IMR-90 (cell line): ENCODE measurements around the gene GALNT13. TPM values are rescaled to one million over a fixed set of nuclear protein-coding genes. Genes with fewer than 3 reads are reported as not detected.

Experiments used
- ATAC-seq: fragments of 200-7000 bp; cut with Tn5 transposase; 2 replicates; pipeline ENCODE4 v1.9.1; 2020; ENCODE audit warnings: low read depth, mild to moderate bottlenecking, moderate library complexity
- BruUV-seq: library from RNA; stranded (reverse); fragments of 400-500 nt; replicated peaks from 2 replicates; lab custom pipeline; 2021; lab: Mats Ljungman, UMichigan
- CTCF ChIA-PET: fragments of 300-600 bp; formaldehyde crosslinking; extraction: SDS; loops from one replicate; lab custom pipeline; 2021; ENCODE audit warnings: antibody characterized with exemption; lab: Yijun Ruan, JAX
- POLR2A ChIA-PET: fragments of 300-600 bp; sonication (Branson Sonifier 250); formaldehyde crosslinking; loops from one replicate; lab custom pipeline; 2022; ENCODE audit warnings: antibody characterized with exemption; ENCODE audit not compliant: unreplicated experiment; lab: Charles Lee
- DNase-seq: peaks from one replicate; pipeline ENCODE4 v3.0.0; 2013
- H2AFZ ChIP-seq: replicated peaks from 2 replicates; pipeline ENCODE3; 2013; ENCODE audit warnings: low read length, mild to moderate bottlenecking; ENCODE audit not compliant: poor library complexity
- H2AK5ac ChIP-seq: 2 replicates; pipeline ENCODE4 v1.6.1; 2013; ENCODE audit warnings: low read depth, low read length, inconsistent platforms
- H2AK9ac ChIP-seq: replicated peaks from 2 replicates; pipeline ENCODE3; 2013; ENCODE audit warnings: mild to moderate bottlenecking, low read depth, low read length, moderate library complexity; ENCODE audit not compliant: poor library complexity
- H2BK120ac ChIP-seq: 2 replicates; pipeline ENCODE4 v1.6.1; 2013; ENCODE audit warnings: low read depth, low read length, inconsistent platforms
- H2BK15ac ChIP-seq: 3 replicates; pipeline ENCODE4 v1.6.1; 2013; ENCODE audit warnings: low read depth, low read length, inconsistent platforms
- H2BK20ac ChIP-seq: 2 replicates; pipeline ENCODE4 v1.6.1; 2013; ENCODE audit warnings: low read depth, mild to moderate bottlenecking, inconsistent platforms, low read length, moderate library complexity
- H2BK5ac ChIP-seq: 2 replicates; pipeline ENCODE4 v1.6.1; 2013; ENCODE audit warnings: mild to moderate bottlenecking, low read depth, low read length, inconsistent platforms; ENCODE audit not compliant: poor library complexity, severe bottlenecking
- H3K14ac ChIP-seq: replicated peaks from 2 replicates; pipeline ENCODE4 v1.6.1; 2013; ENCODE audit warnings: low read depth, low read length, inconsistent platforms
- H3K18ac ChIP-seq: 2 replicates; pipeline ENCODE4 v1.6.1; 2013; ENCODE audit warnings: low read depth, low read length, control low read depth
- H3K23ac ChIP-seq: 2 replicates; pipeline ENCODE4 v1.6.1; 2013; ENCODE audit warnings: low read depth, low read length, inconsistent platforms
- H3K27ac ChIP-seq: 2 replicates; pipeline ENCODE4 v1.5.1; 2013; ENCODE audit warnings: mild to moderate bottlenecking, control low read depth, low read length; ENCODE audit not compliant: insufficient read depth
- H3K27me3 ChIP-seq: 2 replicates; pipeline ENCODE4 v1.6.1; 2013; ENCODE audit warnings: low read length; ENCODE audit not compliant: control insufficient read depth, insufficient read depth
- H3K36me3 ChIP-seq: 2 replicates; pipeline ENCODE4 v1.6.1; 2013; ENCODE audit warnings: low read length, mixed read lengths; ENCODE audit not compliant: control insufficient read depth, insufficient read depth
- H3K4ac ChIP-seq: 2 replicates; pipeline ENCODE4 v1.6.1; 2013; ENCODE audit warnings: low read depth, low read length, inconsistent platforms
- H3K4me1 ChIP-seq: 2 replicates; pipeline ENCODE4 v1.6.1; 2013; ENCODE audit warnings: low read length, mixed read lengths; ENCODE audit not compliant: control insufficient read depth, insufficient read depth
- H3K4me2 ChIP-seq: 2 replicates; pipeline ENCODE4 v1.6.1; 2013; ENCODE audit warnings: low read depth, mild to moderate bottlenecking, control low read depth, low read length, moderate library complexity
- H3K4me3 ChIP-seq: 2 replicates; pipeline ENCODE4 v1.5.1; 2013; ENCODE audit warnings: low read depth, mild to moderate bottlenecking, control low read depth, low read length, moderate library complexity; ENCODE audit not compliant: insufficient read depth
- H3K56ac ChIP-seq: 2 replicates; pipeline ENCODE4 v1.6.1; 2013; ENCODE audit warnings: low read length, inconsistent platforms; ENCODE audit not compliant: insufficient read depth; ENCODE audit errors: extremely low read depth
- H3K79me1 ChIP-seq, 2 experiments: 2 replicates each; pipeline ENCODE4 v1.6.1; 2013; ENCODE audit warnings: low read length in 2 of 2, inconsistent platforms in 1 of 2, low read depth in 1 of 2
- H3K9ac ChIP-seq: 2 replicates; pipeline ENCODE4 v1.6.1; 2013; ENCODE audit warnings: low read depth, low read length, control low read depth
- H3K9me1 ChIP-seq: 2 replicates; pipeline ENCODE4 v1.6.1; 2013; ENCODE audit warnings: low read length, inconsistent platforms; ENCODE audit not compliant: insufficient read depth
- H3K9me3 ChIP-seq: 2 replicates; pipeline ENCODE4 v1.6.1; 2013; ENCODE audit warnings: low read length; ENCODE audit not compliant: control insufficient read depth, insufficient read depth
- H4K20me1 ChIP-seq: 2 replicates; pipeline ENCODE4 v1.6.1; 2013; ENCODE audit warnings: low read length, inconsistent platforms; ENCODE audit not compliant: insufficient read depth
- H4K5ac ChIP-seq: 2 replicates; pipeline ENCODE4 v1.6.1; 2013; ENCODE audit warnings: mild to moderate bottlenecking, low read depth, low read length, control low read depth
- H4K8ac ChIP-seq, 2 experiments: 2 replicates each; pipeline ENCODE4 v1.6.1; 2013; ENCODE audit warnings: low read depth in 2 of 2, low read length in 2 of 2, control low read depth in 1 of 2, inconsistent platforms in 1 of 2
- H4K91ac ChIP-seq: 2 replicates; pipeline ENCODE4 v1.6.1; 2013; ENCODE audit warnings: low read depth, low read length, inconsistent platforms; ENCODE audit not compliant: insufficient read depth
- CEBPB ChIP-seq: IDR thresholded peaks from 2 replicates; pipeline ENCODE4 v1.6.1; 2012; ENCODE audit warnings: low read depth, low read length, improper control_type of control experiment
- FOS ChIP-seq: fragments of 150-350 bp; IDR thresholded peaks from 2 replicates; pipeline ENCODE4 v1.6.1; 2016; ENCODE audit warnings: low read depth, low read length
- MAFK ChIP-seq: IDR thresholded peaks from 2 replicates; pipeline ENCODE4 v1.6.1; 2012; ENCODE audit warnings: low read depth, low read length, improper control_type of control experiment
- dilution Hi-C: fragments of 300-500 bp; cut with HindIII; formaldehyde crosslinking; loops from one replicate; pipeline ENCODE4 v1.14.3; 2018; ENCODE audit warnings: low sequenced_read_pairs; ENCODE audit not compliant: unreplicated experiment
- in situ Hi-C: fragments of 300-500 bp; cut with MboI; formaldehyde crosslinking; loops from 3 replicates; pipeline ENCODE4 v1.14.3; 2019; ENCODE audit warnings: low sequenced_read_pairs, inconsistent platforms, mixed read lengths
- intact Hi-C: fragments of 100-400 bp; cut with micrococcal nuclease; formaldehyde crosslinking; loops from 2 replicates; pipeline ENCODE4 v1.10.0; 2022
- polyA plus RNA-seq, 3 experiments: library from polyadenylated mRNA; depleted of rRNA; stranded (reverse); fragments of >200 nt; gene quantifications; 2 replicates each; pipeline ENCODE4 v1.2.3, GENCODE V29; 2012; ENCODE audit warnings: low replicate concordance in 1 of 3
- total RNA-seq: library from RNA; depleted of rRNA; stranded (reverse); fragments of >200 nt; gene quantifications from 2 replicates; pipeline ENCODE4 v1.2.3, GENCODE V29; 2012
- TF ChIP-seq, protein P1 (sequence below): fragments of 150-350 bp; IDR thresholded peaks from 2 replicates; pipeline ENCODE4 v1.6.1; 2016; ENCODE audit warnings: low read depth, mild to moderate bottlenecking, low read length, moderate library complexity, borderline replicate concordance

Gene GALNT13
- total and polyA plus RNA-seq, 2 of the 4 experiments (the other 2 are of a cell fraction), result 0.03 TPM; not detected in 1

DNA sequence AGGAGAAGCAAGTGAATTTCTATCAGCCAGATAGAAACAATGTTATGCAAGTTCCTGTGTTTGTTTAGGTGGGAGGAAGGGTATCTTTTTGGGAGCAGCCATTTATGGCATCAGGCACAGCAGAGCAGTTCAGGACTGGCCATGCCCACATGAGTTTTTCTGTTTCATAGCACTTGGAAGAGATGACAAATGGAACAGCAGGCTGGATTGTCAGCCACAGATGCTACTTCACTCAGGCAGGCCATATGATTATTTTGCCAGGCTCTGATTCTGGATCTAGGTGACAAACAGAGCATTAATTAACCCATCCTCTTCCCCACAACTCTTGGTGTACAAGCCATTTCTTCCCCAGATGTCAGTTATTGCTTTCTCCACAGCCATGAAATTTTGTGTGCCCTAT, 63.8 kb downstream of the GALNT13 start:
- ATAC-seq (peak; percentile 60), DNase-seq (no peak)
- ChIA-PET POLR2A (no interaction called here), CTCF (no interaction called here)
- Histone ChIP-seq H4K5ac (no peak overlapping the region), H2AK5ac (no peak overlapping the region), H3K56ac (no peak overlapping the region), H3K9ac (no peak overlapping the region), H3K14ac (no peak overlapping the region), H2AK9ac (no peak overlapping the region), H3K4me3 (no peak overlapping the region), H2BK5ac (no peak overlapping the region), H4K91ac (no peak overlapping the region), H3K9me1 (no peaks in the 10 kb centered on the region), H3K36me3 (no peaks in the 10 kb centered on the region), H3K4me1 (no peaks in the 10 kb centered on the region), H4K20me1 (no peaks in the 10 kb centered on the region), H3K27me3 (no peaks in the 10 kb centered on the region), H3K18ac (no peak overlapping the region), H2BK120ac (no peak overlapping the region), H3K27ac (no peak overlapping the region), H2BK15ac (no peak overlapping the region), H2AFZ (no peak overlapping the region), H4K8ac (no peak overlapping the region), H2BK20ac (no peak overlapping the region), H3K9me3 (peaks cover 4% of the 10 kb centered on the region; the same call in 1 of the 2 replicates), H3K4me2 (no peak overlapping the region), H3K23ac (no peak overlapping the region), H3K4ac (no peak overlapping the region), H3K79me1 (no peaks in the 10 kb centered on the region)
- in situ Hi-C loops (no loop called here), intact Hi-C loops (no loop called here), dilution Hi-C loops (no loop called here)
- TF ChIP-seq CEBPB (no peak), MAFK (no peak), FOS (no peak)
- TF ChIP-seq, protein P1, sequence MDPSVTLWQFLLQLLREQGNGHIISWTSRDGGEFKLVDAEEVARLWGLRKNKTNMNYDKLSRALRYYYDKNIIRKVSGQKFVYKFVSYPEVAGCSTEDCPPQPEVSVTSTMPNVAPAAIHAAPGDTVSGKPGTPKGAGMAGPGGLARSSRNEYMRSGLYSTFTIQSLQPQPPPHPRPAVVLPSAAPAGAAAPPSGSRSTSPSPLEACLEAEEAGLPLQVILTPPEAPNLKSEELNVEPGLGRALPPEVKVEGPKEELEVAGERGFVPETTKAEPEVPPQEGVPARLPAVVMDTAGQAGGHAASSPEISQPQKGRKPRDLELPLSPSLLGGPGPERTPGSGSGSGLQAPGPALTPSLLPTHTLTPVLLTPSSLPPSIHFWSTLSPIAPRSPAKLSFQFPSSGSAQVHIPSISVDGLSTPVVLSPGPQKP, result no peak
- no TSS peak for BruUV-seq
